ENCODE results near the gene SPATC1L. TPM values are rescaled to one million over a fixed set of nuclear protein-coding genes. Genes with fewer than 3 reads are reported as not detected.

Gene SPATC1L
- total RNA-seq, 2 donors from 2014 or later = 29.5 to 31.9 TPM

GRCh38 chr21:46128933-46129571 is 55.2 kb downstream of the SPATC1L start:
- H3K4me1 ChIP-seq (ENCODE audit: control insufficient read depth, insufficient read depth, low read length) = no peaks in the 10 kb centered on the region
- H3K27me3 ChIP-seq (ENCODE audit: control insufficient read depth, insufficient read depth, low read length, poor library complexity, severe bottlenecking) = no peaks in the 10 kb centered on the region
- Mint-ChIP-seq H3K27ac (no peak overlapping the region), H3K4me1 (no peaks in the 10 kb centered on the region), H3K27me3 (ENCODE audit: insufficient read depth) (no peaks in the 10 kb centered on the region), H3K36me3 (ENCODE audit: low read depth) (peaks cover 16% of the 10 kb centered on the region), H3K9me3 (no peaks in the 10 kb centered on the region), H3K4me3 (no peak overlapping the region)
- H3K9me3 ChIP-seq (ENCODE audit: control insufficient read depth, low read length) = no peaks in the 10 kb centered on the region
- peaks cover 13% of the 10 kb centered on the region for H3K36me3 ChIP-seq (ENCODE audit: control insufficient read depth, insufficient read depth, low read length)
- no peak for DNase-seq
- H3K4me3 ChIP-seq (ENCODE audit: low read length) = no peak overlapping the region
- 94 to 96% methylated on average over 38 to 45 of the region's 45 CpGs for WGBS, 2 experiments (ENCODE audit: insufficient coverage in 1 of 2, insufficient read length in 1 of 2)
- H3K9ac ChIP-seq (ENCODE audit: extremely low read depth, low read length, poor library complexity, severe bottlenecking) = no peak overlapping the region
- no peak for TF ChIP-seq CTCF (conservative IDR thresholded peaks at IDR 0.05)
- no peak overlapping the region for H3K27ac ChIP-seq (ENCODE audit: low read depth, low read length)

- Histone ChIP-seq H3K27me3 (ENCODE audit: control insufficient read depth, insufficient read depth, low read length, poor library complexity, severe bottlenecking) (no peaks in the 10 kb centered on the region), H3K9me3 (ENCODE audit: control insufficient read depth, low read length) (no peaks in the 10 kb centered on the region), H3K27ac (ENCODE audit: low read depth, low read length) (no peak overlapping the region), H3K4me3 (ENCODE audit: low read length) (no peak overlapping the region), H3K36me3 (ENCODE audit: control insufficient read depth, insufficient read depth, low read length) (peaks cover 16% of the 10 kb centered on the region), H3K9ac (ENCODE audit: extremely low read depth, low read length, poor library complexity, severe bottlenecking) (no peak overlapping the region), H3K4me1 (ENCODE audit: control insufficient read depth, insufficient read depth, low read length) (no peaks in the 10 kb centered on the region)
- peaks cover 20% of the 10 kb centered on the region for H3K36me3 Mint-ChIP-seq (ENCODE audit: low read depth)
- no peaks in the 10 kb centered on the region for H3K9me3 Mint-ChIP-seq
- no peak for TF ChIP-seq CTCF (conservative IDR thresholded peaks at IDR 0.05)
- no peaks in the 10 kb centered on the region for H3K4me1 Mint-ChIP-seq
- no peak overlapping the region for H3K4me3 Mint-ChIP-seq
- no peak overlapping the region for H3K27ac Mint-ChIP-seq
- no peaks in the 10 kb centered on the region for H3K27me3 Mint-ChIP-seq (ENCODE audit: insufficient read depth)
- DNase-seq = no peak
- WGBS, 2 experiments (ENCODE audit: insufficient coverage in 1 of 2, insufficient read length in 1 of 2) = 91 to 92% methylated on average over 19 to 23 of the region's 23 CpGs
Measured at GRCh38 chr21:46128106-46128932, 55.9 kb downstream of the SPATC1L start.

DNA sequence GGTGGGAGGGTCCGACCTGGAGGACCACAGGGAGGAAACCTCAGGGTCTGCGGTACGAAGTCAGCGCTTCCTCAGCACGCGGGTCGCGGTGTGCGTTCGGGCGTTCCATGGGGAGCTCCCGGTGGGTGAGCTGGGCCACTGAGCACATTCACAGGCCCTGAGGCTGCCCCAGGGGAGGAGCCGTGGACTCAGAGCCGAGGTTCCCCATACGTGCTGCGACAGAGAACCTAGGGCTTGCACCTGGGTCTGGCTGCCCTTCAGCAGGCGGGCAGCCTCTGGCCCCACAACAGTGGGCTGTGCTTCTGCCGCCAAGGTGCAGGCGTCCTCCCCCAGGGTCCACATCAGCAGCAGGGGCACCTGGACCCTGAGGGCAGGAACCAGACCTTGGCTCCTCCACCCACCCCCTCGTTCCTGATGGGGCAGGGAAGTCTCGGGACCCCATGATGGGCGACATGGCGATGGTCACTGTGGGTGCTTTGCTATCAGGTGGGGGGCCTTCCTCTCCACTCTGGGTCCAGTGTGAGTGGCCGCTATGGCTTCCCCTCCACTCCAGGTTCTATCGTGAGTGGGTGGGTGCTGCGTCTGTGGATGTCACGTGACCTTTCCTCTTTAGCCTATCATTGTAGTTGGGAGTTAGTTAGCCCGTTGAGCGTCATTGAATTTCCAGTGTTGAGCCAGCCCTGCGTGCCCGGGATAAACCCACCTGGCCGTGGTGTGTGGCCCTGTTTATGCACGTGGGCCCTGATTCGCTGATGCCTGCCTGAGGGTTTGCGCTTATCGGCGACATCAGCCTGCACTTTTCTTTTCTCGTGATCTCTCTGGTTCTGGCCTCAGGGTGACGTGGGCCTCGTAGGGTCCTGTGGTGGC is 56.8 kb downstream of the SPATC1L start:
- Histone ChIP-seq H3K36me3 (ENCODE audit: control insufficient read depth, insufficient read depth, low read length) (peaks cover 21% of the 10 kb centered on the region), H3K9ac (ENCODE audit: extremely low read depth, low read length, poor library complexity, severe bottlenecking) (no peak overlapping the region), H3K9me3 (ENCODE audit: control insufficient read depth, low read length) (no peaks in the 10 kb centered on the region), H3K4me1 (ENCODE audit: control insufficient read depth, insufficient read depth, low read length) (no peaks in the 10 kb centered on the region), H3K4me3 (ENCODE audit: low read length) (no peak overlapping the region), H3K27me3 (ENCODE audit: control insufficient read depth, insufficient read depth, low read length, poor library complexity, severe bottlenecking) (no peaks in the 10 kb centered on the region), H3K27ac (ENCODE audit: low read depth, low read length) (no peak overlapping the region)
- H3K27ac Mint-ChIP-seq = no peak overlapping the region
- H3K4me1 Mint-ChIP-seq = no peaks in the 10 kb centered on the region
- no peaks in the 10 kb centered on the region for H3K27me3 Mint-ChIP-seq (ENCODE audit: insufficient read depth)
- no peak overlapping the region for H3K4me3 Mint-ChIP-seq
- H3K36me3 Mint-ChIP-seq (ENCODE audit: low read depth) = peaks cover 26% of the 10 kb centered on the region
- no peaks in the 10 kb centered on the region for H3K9me3 Mint-ChIP-seq
- peak; percentile 44 for DNase-seq
- no peak for TF ChIP-seq CTCF (conservative IDR thresholded peaks at IDR 0.05)
- 94 to 99% methylated on average over 26 to 40 of the region's 40 CpGs for WGBS, 2 experiments (ENCODE audit: insufficient coverage in 1 of 2, insufficient read length in 1 of 2)
